ENCODE data around the gene ARF5.

- no peak for TF ChIP-seq GATA3 (IDR thresholded peaks at IDR 0.05; ENCODE audit: low read depth, low read length)
- no peak for TF ChIP-seq GATA2 (IDR thresholded peaks at IDR 0.05; ENCODE audit: low read depth, low read length)
These were observed 47.6 kb downstream of the ARF5 start for GRCh38 chr7:127635659-127636285.

Data from SH-SY5Y (cell line).